A549 (cell line): ENCODE measurements around the gene KIF2A. TPM values are rescaled to one million over a fixed set of nuclear protein-coding genes. Genes with fewer than 3 reads are reported as not detected.

Source experiments
- ATAC-seq, 2 experiments: fragments of 200-7000 bp in 1 of 2; fragments of >200 bp in 1 of 2; cut with Nextera tagmentation in 1 of 2; cut with Tn5 transposase in 1 of 2; 3 replicates each; pipeline versions ENCODE4 v1.8.0 to v1.9.1; 2018 to 2020; ENCODE audit warnings: mild to moderate bottlenecking in 1 of 2, moderate library complexity in 1 of 2
- CTCF ChIA-PET: fragments of 300-600 bp; sonication (Branson Sonifier 250); formaldehyde crosslinking; extraction: SDS; loops from one replicate; lab custom pipeline; 2021; ENCODE audit warnings: antibody characterized with exemption, inconsistent platforms; lab: Yijun Ruan, JAX
- POLR2A ChIA-PET: fragments of 350-600 bp; formaldehyde crosslinking; extraction: SDS; loops from one replicate; lab custom pipeline; 2021; ENCODE audit warnings: antibody characterized with exemption, inconsistent platforms; lab: Yijun Ruan, JAX
- DNase-seq, 2 experiments: peaks; one replicate each; pipeline versions ENCODE4 v3.0.0 to v3.0.0-alpha.2; 2011 to 2016; ENCODE audit warnings: low read depth in 1 of 2, low spot score in 1 of 2
- FAIRE-seq: peaks from 2 replicates; lab custom pipeline; 2011; peaks lifted over from hg19 to GRCh38; lab: Jason Lieb, UNC
- H3K27ac ChIP-seq, 2 experiments: fragments of >200 bp; sonication (Bioruptor Twin); formaldehyde crosslinking; 3 replicates each; pipeline ENCODE4 v1.5.1; 2016 to 2017
- H3K4me1 ChIP-seq: fragments of >200 bp; sonication (Bioruptor Twin); formaldehyde crosslinking; 3 replicates; pipeline ENCODE4 v1.6.1; 2016
- H3K4me2 ChIP-seq: fragments of >200 bp; sonication (Bioruptor Twin); formaldehyde crosslinking; 3 replicates; pipeline ENCODE4 v1.6.1; 2016
- H3K4me3 ChIP-seq: fragments of >200 bp; sonication (Bioruptor Twin); formaldehyde crosslinking; 3 replicates; pipeline ENCODE4 v1.5.1; 2016
- H3K9me3 ChIP-seq: fragments of >200 bp; sonication (Bioruptor Twin); formaldehyde crosslinking; 3 replicates; pipeline ENCODE4 v1.6.1; 2016
- ATOH8 ChIP-seq: fragments of 250-450 bp; sonication (Bioruptor Pico); IDR thresholded peaks from 2 replicates; pipeline ENCODE4 v1.5.0; 2020; ENCODE audit warnings: low read depth, mild to moderate bottlenecking, moderate library complexity
- CBX2 ChIP-seq: fragments of 200-600 bp; sonication (generic); IDR thresholded peaks from 2 replicates; pipeline ENCODE4 v1.6.1; 2016; ENCODE audit warnings: low read depth, mild to moderate bottlenecking, borderline replicate concordance
- E2F6 ChIP-seq: IDR thresholded peaks from 2 replicates; pipeline ENCODE4 v1.6.1; 2012; ENCODE audit warnings: low read depth, borderline replicate concordance
- EHMT2 ChIP-seq: fragments of 200-600 bp; sonication (generic); IDR thresholded peaks from 2 replicates; pipeline ENCODE4 v1.6.1; 2016; ENCODE audit warnings: antibody characterized with exemption, low read depth, mild to moderate bottlenecking, moderate library complexity
- ELK1 ChIP-seq: fragments of 150-350 bp; IDR thresholded peaks from 2 replicates; pipeline ENCODE4 v1.6.1; 2014; ENCODE audit warnings: low read depth, mild to moderate bottlenecking, low read length
- EP300 ChIP-seq, 2 experiments: fragments of >200 bp; sonication (Bioruptor Twin); formaldehyde crosslinking; IDR thresholded peaks; 2 replicates in 1 of 2; 3 replicates in 1 of 2; pipeline ENCODE4 v1.6.1; 2016 to 2017
- ESRRA ChIP-seq: fragments of 150-350 bp; IDR thresholded peaks from 2 replicates; pipeline ENCODE4 v1.6.1; 2014; ENCODE audit warnings: mild to moderate bottlenecking, low read length, borderline replicate concordance
- FOSB ChIP-seq: fragments of 250-450 bp; sonication (Bioruptor Pico); IDR thresholded peaks from 2 replicates; pipeline ENCODE4 v1.5.0; 2020; ENCODE audit warnings: mild to moderate bottlenecking, moderate library complexity
- FOSL2 ChIP-seq, 2 experiments: fragments of 450-650 bp in 1 of 2; fragments of >200 bp in 1 of 2; sonication (Bioruptor Twin) in 1 of 2; formaldehyde crosslinking; IDR thresholded peaks; 2 replicates each; pipeline versions ENCODE4 v1.5.0 to v1.6.1; 2016 to 2020; ENCODE audit warnings: mild to moderate bottlenecking in 1 of 2, moderate library complexity in 1 of 2
- GATA3 ChIP-seq: IDR thresholded peaks from 2 replicates; pipeline ENCODE4 v1.6.1; 2012; ENCODE audit warnings: borderline replicate concordance
- HEYL ChIP-seq: fragments of 250-450 bp; sonication (Bioruptor Pico); IDR thresholded peaks from 2 replicates; pipeline ENCODE4 v1.8.0; 2021; ENCODE audit warnings: mild to moderate bottlenecking, moderate library complexity
- HMGXB4 ChIP-seq: fragments of 250-450 bp; sonication (Bioruptor Pico); IDR thresholded peaks from 2 replicates; pipeline ENCODE4 v1.5.0; 2021; ENCODE audit warnings: mild to moderate bottlenecking, moderate library complexity, borderline replicate concordance
- HOXA7 ChIP-seq: fragments of 250-450 bp; sonication (Bioruptor Pico); IDR thresholded peaks from 2 replicates; pipeline ENCODE4 v1.5.0; 2020; ENCODE audit warnings: mild to moderate bottlenecking, moderate library complexity
- HOXB13 ChIP-seq: fragments of 250-450 bp; sonication (Bioruptor Pico); IDR thresholded peaks from 2 replicates; pipeline ENCODE4 v1.5.0; 2020; ENCODE audit warnings: low read depth, mild to moderate bottlenecking, moderate library complexity
- JUN ChIP-seq, 2 experiments: fragments of >200 bp; sonication (Bioruptor Twin); formaldehyde crosslinking; IDR thresholded peaks; 2 replicates in 1 of 2; 3 replicates in 1 of 2; pipeline ENCODE4 v1.6.1; 2016 to 2017
- JUNB ChIP-seq: fragments of >200 bp; sonication (Bioruptor Twin); formaldehyde crosslinking; IDR thresholded peaks from 2 replicates; pipeline ENCODE4 v1.6.1; 2016
- MYC ChIP-seq: IDR thresholded peaks from 2 replicates; pipeline ENCODE4 v1.6.1; 2012; ENCODE audit warnings: mild to moderate bottlenecking, inconsistent platforms, low read length, improper control_type of control experiment, borderline replicate concordance
- NFE2L2 ChIP-seq: fragments of 150-350 bp; conservative IDR thresholded peaks from 2 replicates; pipeline ENCODE4 v1.6.1; 2014; ENCODE audit warnings: low read length
- PHF8 ChIP-seq: fragments of 200-600 bp; sonication (generic); IDR thresholded peaks from 2 replicates; pipeline ENCODE4 v1.6.1; 2016; ENCODE audit warnings: low read depth, mild to moderate bottlenecking, antibody characterized with exemption, moderate library complexity, borderline replicate concordance
- POLR2A ChIP-seq: IDR thresholded peaks from 2 replicates; pipeline ENCODE4 v1.6.1; 2012; ENCODE audit warnings: mild to moderate bottlenecking, low read length
- RAD21 ChIP-seq, 2 experiments: fragments of >200 bp in 1 of 2; sonication (Bioruptor Twin) in 1 of 2; formaldehyde crosslinking in 1 of 2; IDR thresholded peaks in 1 of 2; conservative IDR thresholded peaks in 1 of 2; 2 replicates in 1 of 2; 3 replicates in 1 of 2; pipeline ENCODE4 v1.6.1; 2012 to 2018; ENCODE audit warnings: inconsistent platforms in 1 of 2
- RARB ChIP-seq: fragments of 250-450 bp; sonication (Bioruptor Pico); IDR thresholded peaks from 2 replicates; pipeline ENCODE4 v1.8.0; 2021; ENCODE audit warnings: mild to moderate bottlenecking, moderate library complexity
- RFX5 ChIP-seq: fragments of 450-650 bp; IDR thresholded peaks from 2 replicates; pipeline ENCODE4 v1.7.1; 2014; ENCODE audit warnings: antibody characterized with exemption, mild to moderate bottlenecking, moderate library complexity
- TP53 ChIP-seq: fragments of 250-450 bp; sonication (Bioruptor Pico); IDR thresholded peaks from 2 replicates; pipeline ENCODE4 v1.5.0; 2021; ENCODE audit warnings: mild to moderate bottlenecking, moderate library complexity
- ZNF302 ChIP-seq: fragments of 250-450 bp; sonication (Bioruptor Pico); IDR thresholded peaks from 2 replicates; pipeline ENCODE4 v1.9.0; 2021; ENCODE audit warnings: inconsistent platforms, mild to moderate bottlenecking, moderate library complexity
- ZSCAN20 ChIP-seq: fragments of 250-450 bp; sonication (Bioruptor Pico); IDR thresholded peaks from 2 replicates; pipeline ENCODE4 v1.8.0; 2022; ENCODE audit warnings: mild to moderate bottlenecking, moderate library complexity
- WGBS: methylation state at CpG from one replicate; pipeline ENCODE4 v1.1.6; 2017; ENCODE audit errors: missing lambda C conversion rate; 5-methylcytosine and 5-hydroxymethylcytosine counted together
- polyA plus RNA-seq, 4 experiments: library from polyadenylated mRNA; depleted of rRNA in 3 of 4; stranded (reverse); fragments of >200 nt; fragmentation: RNase III in 1 of 4; extraction: RNeasy Plus Mini Kit Qiagen cat#74134 plus additional on column Dnase treatment in 1 of 4; gene quantifications; 2 replicates in 3 of 4; 3 replicates in 1 of 4; pipeline ENCODE4 v1.2.3, GENCODE V29; 2011 to 2017
- TF ChIP-seq, protein P1 (sequence below): fragments of >200 bp; sonication (Bioruptor Twin); formaldehyde crosslinking; IDR thresholded peaks from 2 replicates; pipeline ENCODE4 v1.6.1; 2016

Gene KIF2A
- polyA plus RNA-seq, 2 of the 4 experiments (the other 2 are of a cell fraction), result 44.5 to 68.9 TPM

GRCh38 chr5:62343428-62343827 is 37.4 kb downstream of the KIF2A start:
- FAIRE-seq (no peak), ATAC-seq (no peak)
- Histone ChIP-seq H3K4me3 (no peak overlapping the region), H3K4me1 (no peaks in the 10 kb centered on the region), H3K27ac (no peak overlapping the region)
- CTCF ChIA-PET, result interaction anchor here (1.1 to 1.6 kb wide), 2 partner anchors 11 to 118 kb away, joined by 3 to 7 read pairs; no protein-coding TSS in a partner anchor
- TF ChIP-seq RFX5 (no peak), EP300 (IDR thresholded peaks at IDR 0.05) (no peak), EHMT2 (no peak), POLR2A (no peak), TP53 (no peak), HOXB13 (no peak), ATOH8 (CRISPR knock-in tag) (no peak), ELK1 (no peak), NFE2L2 (no peak), FOSB (CRISPR knock-in tag) (no peak), HMGXB4 (CRISPR knock-in tag) (no peak), E2F6 (no peak), GATA3 (no peak), CBX2 (no peak), JUNB (no peak), PHF8 (no peak), FOSL2 (IDR thresholded peaks at IDR 0.05) (no peak), FOSL2 (CRISPR knock-in tag; IDR thresholded peaks at IDR 0.05) (no peak), MYC (no peak), HOXA7 (no peak)
- TF ChIP-seq, protein P1, sequence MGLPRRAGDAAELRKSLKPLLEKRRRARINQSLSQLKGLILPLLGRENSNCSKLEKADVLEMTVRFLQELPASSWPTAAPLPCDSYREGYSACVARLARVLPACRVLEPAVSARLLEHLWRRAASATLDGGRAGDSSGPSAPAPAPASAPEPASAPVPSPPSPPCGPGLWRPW, result no peak
- TF ChIP-seq, all 56 proteins: peak for 0
- H3K4me2 ChIP-seq, result no peak overlapping the region
- POLR2A ChIA-PET, result interaction anchor here (0.6 kb wide), 1 partner anchor 893 kb away, joined by 3 read pairs; no protein-coding TSS in a partner anchor
- no peak for DNase-seq
- H3K9me3 ChIP-seq, result no peaks in the 10 kb centered on the region
- WGBS, result 97% methylated on average over 1 of the region's 1 CpG

- ChIA-PET CTCF (no interaction called here), POLR2A (no interaction called here)
- no peaks in the 10 kb centered on the region for H3K9me3 ChIP-seq
- DNase-seq (no peak), ATAC-seq (no peak), FAIRE-seq (no peak)
- no peaks in the 10 kb centered on the region for H3K4me1 ChIP-seq
- H3K4me3 ChIP-seq, result no peak overlapping the region
- H3K27ac ChIP-seq, result no peak overlapping the region
- WGBS, result 94% methylated on average over 2 of the region's 2 CpGs
- no peak overlapping the region for H3K4me2 ChIP-seq
- TF ChIP-seq ZNF302 (CRISPR knock-in tag) (no peak), ZSCAN20 (CRISPR knock-in tag) (no peak), HEYL (no peak), GATA3 (no peak), RARB (no peak), HOXB13 (no peak), RAD21 (conservative IDR thresholded peaks at IDR 0.05 in 1 of 2, IDR thresholded peaks at IDR 0.05 in 1 of 2) (no peak), JUN (IDR thresholded peaks at IDR 0.05) (no peak), ESRRA (no peak)
These were observed 40.7 kb downstream of the KIF2A start for GRCh38 chr5:62346748-62347147.
